GM12878 (cell line): ENCODE results near the gene TWF1. TPM values are rescaled to one million over a fixed set of nuclear protein-coding genes. Genes with fewer than 3 reads are reported as not detected.

Source experiments
- ATAC-seq: fragments of 200-7000 bp; cut with Tn5 transposase; 3 replicates; pipeline ENCODE4 v1.9.1; 2020; ENCODE audit warnings: mild to moderate bottlenecking, moderate library complexity
- BruUV-seq: library from RNA; stranded (reverse); fragments of 400-500 nt; replicated peaks from 2 replicates; lab custom pipeline; 2021; lab: Mats Ljungman, UMichigan
- CTCF ChIA-PET: fragments of 300-600 bp; sonication (Branson Sonifier 250); formaldehyde crosslinking; extraction: SDS; loops from one replicate; lab custom pipeline; 2021; ENCODE audit warnings: inconsistent platforms; lab: Yijun Ruan, JAX
- POLR2A ChIA-PET: fragments of 350-600 bp; formaldehyde crosslinking; extraction: SDS; loops from one replicate; lab custom pipeline; 2021; ENCODE audit warnings: inconsistent platforms; lab: Charles Lee
- RAD21 ChIA-PET: fragments of 300-600 bp; sonication (Branson Sonifier 250); formaldehyde crosslinking; loops from one replicate; lab custom pipeline; 2023; ENCODE audit warnings: antibody characterized with exemption; ENCODE audit not compliant: unreplicated experiment; lab: Charles Lee
- SMC1A ChIA-PET: fragments of 300-600 bp; sonication (Branson Sonifier 250); formaldehyde crosslinking; loops from one replicate; lab custom pipeline; 2023; ENCODE audit not compliant: unreplicated experiment, uncharacterized antibody; lab: Charles Lee
- DNase-seq: peaks from one replicate; pipeline ENCODE4 v3.0.0-alpha.2; 2011; ENCODE audit warnings: low read depth, low spot score
- FAIRE-seq: peaks from 3 replicates; lab custom pipeline; 2011; peaks lifted over from hg19 to GRCh38; lab: Jason Lieb, UNC
- H2AFZ ChIP-seq: 2 replicates; pipeline ENCODE4 v1.6.0; 2011; ENCODE audit warnings: low read depth, low read length, control low read depth; ENCODE audit not compliant: control insufficient read depth
- H3K27ac ChIP-seq: 2 replicates; pipeline ENCODE4 v1.5.1; 2011; ENCODE audit warnings: control low read depth; ENCODE audit not compliant: control insufficient read depth, insufficient read depth
- H3K27me3 ChIP-seq, 2 experiments: replicated peaks in 1 of 2; 2 replicates each; pipeline versions ENCODE4 v1.6.0 to v1.6.1; 2011; ENCODE audit warnings: low read length in 1 of 2; ENCODE audit not compliant: control insufficient read depth in 2 of 2, insufficient read depth in 2 of 2
- H3K36me3 ChIP-seq, 2 experiments: 2 replicates each; pipeline ENCODE4 v1.5.1; 2011; ENCODE audit warnings: low read length in 1 of 2; ENCODE audit not compliant: control insufficient read depth in 2 of 2, insufficient read depth in 2 of 2
- H3K4me1 ChIP-seq: 2 replicates; pipeline ENCODE4 v1.6.1; 2011; ENCODE audit warnings: mild to moderate bottlenecking, low read length, moderate library complexity, mixed read lengths; ENCODE audit not compliant: control insufficient read depth, insufficient read depth
- H3K4me2 ChIP-seq: 2 replicates; pipeline ENCODE4 v1.6.0; 2011; ENCODE audit warnings: control low read depth; ENCODE audit not compliant: control insufficient read depth, insufficient read depth
- H3K4me3 ChIP-seq: fragments of 200-600 bp; sonication (generic); 2 replicates; pipeline ENCODE4 v1.5.1; 2016
- H3K79me2 ChIP-seq: 2 replicates; pipeline ENCODE4 v1.6.0; 2011; ENCODE audit warnings: low read length; ENCODE audit not compliant: control insufficient read depth, insufficient read depth
- H3K9ac ChIP-seq: 2 replicates; pipeline ENCODE4 v1.8.0; 2011; ENCODE audit warnings: low read length, control low read depth, mixed read lengths; ENCODE audit not compliant: control insufficient read depth, insufficient read depth
- H3K9me3 ChIP-seq: replicated peaks from 3 replicates; pipeline ENCODE4 v1.5.1; 2011; ENCODE audit warnings: mild to moderate bottlenecking, low read length; ENCODE audit not compliant: control insufficient read depth, insufficient read depth
- H4K20me1 ChIP-seq: 2 replicates; pipeline ENCODE4 v1.6.0; 2011; ENCODE audit not compliant: control insufficient read depth, insufficient read depth
- ATF7 ChIP-seq: fragments of 450-650 bp; IDR thresholded peaks from 2 replicates; pipeline ENCODE4 v1.6.1; 2016; ENCODE audit warnings: low read depth, mild to moderate bottlenecking
- CREM ChIP-seq: IDR thresholded peaks from 2 replicates; pipeline ENCODE4 v1.6.1; 2014; ENCODE audit warnings: antibody characterized with exemption, low read depth
- JUNB ChIP-seq: IDR thresholded peaks from 2 replicates; pipeline ENCODE4 v1.6.1; 2016; ENCODE audit warnings: antibody characterized with exemption, mild to moderate bottlenecking
- NFYA ChIP-seq: IDR thresholded peaks from 2 replicates; pipeline ENCODE4 v1.6.1; 2011; ENCODE audit warnings: low read depth, mild to moderate bottlenecking, low read length, improper control_type of control experiment, borderline replicate concordance
- SMAD5 ChIP-seq: IDR thresholded peaks from 2 replicates; pipeline ENCODE4 v1.6.1; 2016; ENCODE audit warnings: antibody characterized with exemption, low read depth
- WGBS: methylation state at CpG from one replicate; pipeline ENCODE4 v1.1.6; 2016; ENCODE audit warnings: low lambda C conversion rate; ENCODE audit not compliant: insufficient replicate concordance, insufficient coverage; ENCODE audit errors: missing lambda C conversion rate; 5-methylcytosine and 5-hydroxymethylcytosine counted together
- in situ Hi-C: fragments of 300-500 bp; cut with MboI; formaldehyde crosslinking; loops from 9 replicates; pipeline ENCODE4 v1.14.3; 2018; ENCODE audit warnings: mixed read lengths
- intact Hi-C: fragments of 100-400 bp; cut with micrococcal nuclease; formaldehyde crosslinking; loops from one replicate; pipeline ENCODE4 v1.14.2; 2022; ENCODE audit not compliant: unreplicated experiment
- polyA plus RNA-seq, 11 experiments: library from polyadenylated mRNA; depleted of rRNA in 4 of 11; unstranded in 6 of 11; stranded (reverse) in 5 of 11; fragments of >200 nt; fragmentation: Nextera tagmentation in 4 of 11; fragmentation: Illumina TruSeq in 1 of 11; extraction: Ambion mirVana in 4 of 11; extraction: Trizol in 1 of 11; gene quantifications; 1 replicate in 1 of 11; 2 replicates in 10 of 11; pipeline versions ENCODE4 v1.2.1 to v1.2.3, GENCODE V29; 2011 to 2016; ENCODE audit warnings: inconsistent platforms in 2 of 11, missing spikeins in 2 of 11, low read depth in 1 of 11
- total RNA-seq, 4 experiments: library from RNA; depleted of rRNA in 3 of 4; stranded (reverse); fragments of >200 nt in 3 of 4; fragmentation: Illumina TruSeq in 1 of 4; extraction: Trizol in 1 of 4; gene quantifications; 2 replicates each; pipeline versions ENCODE4 v1.2.1 to v1.2.3, GENCODE V29; 2013 to 2021
- TF ChIP-seq, protein P1 (sequence below): IDR thresholded peaks from 2 replicates; pipeline ENCODE4 v1.6.1; 2011; ENCODE audit warnings: mild to moderate bottlenecking, low read depth, low read length, moderate library complexity; ENCODE audit not compliant: insufficient replicate concordance
- TF ChIP-seq, protein P2 (sequence below): fragments of 450-650 bp; IDR thresholded peaks from 2 replicates; pipeline ENCODE4 v1.6.1; 2017; ENCODE audit warnings: antibody characterized with exemption, mild to moderate bottlenecking, moderate library complexity

Gene TWF1
- total and polyA plus RNA-seq, 10 of the 15 experiments (the other 5 are each of a cell fraction or from before 2014, with no cell fraction given), result 8.7 to 23.5 (median 18.4) TPM

- DNase-seq, result no peak
- H3K9ac ChIP-seq, result no peak overlapping the region
- ChIA-PET POLR2A (no interaction called here), SMC1A (interaction anchor here (1.5 kb wide), 1 partner anchor 55 kb away, joined by 3 read pairs; no protein-coding TSS in a partner anchor), RAD21 (no interaction called here), CTCF (interaction anchor here (0.5 kb wide), 1 partner anchor 1342 kb away, joined by 3 read pairs; no protein-coding TSS in a partner anchor)
- no peak overlapping the region for H2AFZ ChIP-seq
- no TSS peak for BruUV-seq
- no peak for FAIRE-seq
- no peaks in the 10 kb centered on the region for H3K27me3 ChIP-seq
- no peak for TF ChIP-seq ATF7
- no peak for TF ChIP-seq CREM
- TF ChIP-seq, protein P1, sequence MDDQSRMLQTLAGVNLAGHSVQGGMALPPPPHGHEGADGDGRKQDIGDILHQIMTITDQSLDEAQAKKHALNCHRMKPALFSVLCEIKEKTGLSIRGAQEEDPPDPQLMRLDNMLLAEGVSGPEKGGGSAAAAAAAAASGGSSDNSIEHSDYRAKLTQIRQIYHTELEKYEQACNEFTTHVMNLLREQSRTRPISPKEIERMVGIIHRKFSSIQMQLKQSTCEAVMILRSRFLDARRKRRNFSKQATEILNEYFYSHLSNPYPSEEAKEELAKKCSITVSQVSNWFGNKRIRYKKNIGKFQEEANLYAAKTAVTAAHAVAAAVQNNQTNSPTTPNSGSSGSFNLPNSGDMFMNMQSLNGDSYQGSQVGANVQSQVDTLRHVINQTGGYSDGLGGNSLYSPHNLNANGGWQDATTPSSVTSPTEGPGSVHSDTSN, result no peak
- TF ChIP-seq JUNB, result no peak
- no peak for TF ChIP-seq SMAD5
- TF ChIP-seq, protein P2, sequence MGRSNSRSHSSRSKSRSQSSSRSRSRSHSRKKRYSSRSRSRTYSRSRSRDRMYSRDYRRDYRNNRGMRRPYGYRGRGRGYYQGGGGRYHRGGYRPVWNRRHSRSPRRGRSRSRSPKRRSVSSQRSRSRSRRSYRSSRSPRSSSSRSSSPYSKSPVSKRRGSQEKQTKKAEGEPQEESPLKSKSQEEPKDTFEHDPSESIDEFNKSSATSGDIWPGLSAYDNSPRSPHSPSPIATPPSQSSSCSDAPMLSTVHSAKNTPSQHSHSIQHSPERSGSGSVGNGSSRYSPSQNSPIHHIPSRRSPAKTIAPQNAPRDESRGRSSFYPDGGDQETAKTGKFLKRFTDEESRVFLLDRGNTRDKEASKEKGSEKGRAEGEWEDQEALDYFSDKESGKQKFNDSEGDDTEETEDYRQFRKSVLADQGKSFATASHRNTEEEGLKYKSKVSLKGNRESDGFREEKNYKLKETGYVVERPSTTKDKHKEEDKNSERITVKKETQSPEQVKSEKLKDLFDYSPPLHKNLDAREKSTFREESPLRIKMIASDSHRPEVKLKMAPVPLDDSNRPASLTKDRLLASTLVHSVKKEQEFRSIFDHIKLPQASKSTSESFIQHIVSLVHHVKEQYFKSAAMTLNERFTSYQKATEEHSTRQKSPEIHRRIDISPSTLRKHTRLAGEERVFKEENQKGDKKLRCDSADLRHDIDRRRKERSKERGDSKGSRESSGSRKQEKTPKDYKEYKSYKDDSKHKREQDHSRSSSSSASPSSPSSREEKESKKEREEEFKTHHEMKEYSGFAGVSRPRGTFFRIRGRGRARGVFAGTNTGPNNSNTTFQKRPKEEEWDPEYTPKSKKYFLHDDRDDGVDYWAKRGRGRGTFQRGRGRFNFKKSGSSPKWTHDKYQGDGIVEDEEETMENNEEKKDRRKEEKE, result no peak
- TF ChIP-seq NFYA, result no peak
- H3K79me2 ChIP-seq, result no peaks in the 10 kb centered on the region
- no peak overlapping the region for H3K4me3 ChIP-seq
- intact Hi-C loops (no loop called here), in situ Hi-C loops (no loop called here)
- no peak for ATAC-seq
- H3K4me1 ChIP-seq, result no peaks in the 10 kb centered on the region
- 0% methylated on average over 1 of the region's 1 CpG for WGBS
- no peaks in the 10 kb centered on the region for H4K20me1 ChIP-seq
- H3K27ac ChIP-seq, result no peak overlapping the region
- no peaks in the 10 kb centered on the region for H3K9me3 ChIP-seq
- no peaks in the 10 kb centered on the region for H3K36me3 ChIP-seq
- H3K4me2 ChIP-seq, result no peak overlapping the region
Observed at GRCh38 chr12:43827093-43827492, 21.0 kb upstream of the TWF1 start.
